Smooth muscle cell (in vitro differentiated cells): ENCODE data around the gene SCNM1. TPM values are rescaled to one million over a fixed set of nuclear protein-coding genes. Genes with fewer than 3 reads are reported as not detected.

Experiments used
- DNase-seq: peaks from one replicate; lab custom pipeline; 2025; ENCODE audit not compliant: unreplicated experiment; lab: John Stamatoyannopoulos, UW
- H2AFZ ChIP-seq: fragments of 200-600 bp; sonication (generic); 2 replicates; pipeline ENCODE4 v1.6.0; 2016; ENCODE audit warnings: antibody characterized with exemption, low read depth, mild to moderate bottlenecking
- H3F3A ChIP-seq: fragments of 200-600 bp; sonication (generic); 2 replicates; pipeline ENCODE4 v1.6.0; 2017; ENCODE audit warnings: antibody characterized with exemption, low read depth
- H3K27ac ChIP-seq: fragments of 200-600 bp; sonication (generic); 2 replicates; pipeline ENCODE4 v1.5.1; 2016; ENCODE audit warnings: low read depth, mild to moderate bottlenecking
- H3K27me3 ChIP-seq: fragments of 200-600 bp; sonication (generic); 2 replicates; pipeline ENCODE4 v1.6.1; 2016; ENCODE audit warnings: low read depth, mild to moderate bottlenecking
- H3K36me3 ChIP-seq: fragments of 200-600 bp; sonication (generic); 2 replicates; pipeline ENCODE4 v1.5.1; 2016; ENCODE audit warnings: low read depth
- H3K4me1 ChIP-seq: fragments of 200-600 bp; sonication (generic); 2 replicates; pipeline ENCODE4 v1.5.1; 2016; ENCODE audit warnings: low read depth
- H3K4me2 ChIP-seq: fragments of 200-600 bp; sonication (generic); 2 replicates; pipeline ENCODE4 v1.6.0; 2016; ENCODE audit warnings: mild to moderate bottlenecking
- H3K4me3 ChIP-seq: fragments of 200-600 bp; sonication (generic); 2 replicates; pipeline ENCODE4 v1.5.1; 2016; ENCODE audit warnings: mild to moderate bottlenecking
- H3K79me2 ChIP-seq: fragments of 200-600 bp; sonication (generic); 2 replicates; pipeline ENCODE4 v1.6.0; 2016; ENCODE audit warnings: low read depth, mild to moderate bottlenecking
- H3K9ac ChIP-seq: fragments of 200-600 bp; sonication (generic); 2 replicates; pipeline ENCODE4 v1.6.0; 2016; ENCODE audit warnings: low read depth
- H3K9me3 ChIP-seq: fragments of 200-600 bp; sonication (generic); replicated peaks from 2 replicates; pipeline ENCODE4 v1.5.1; 2016; ENCODE audit warnings: low read depth
- H4K20me1 ChIP-seq: fragments of 200-600 bp; sonication (generic); 2 replicates; pipeline ENCODE4 v1.6.0; 2016; ENCODE audit warnings: low read depth
- CTCF ChIP-seq: fragments of 200-600 bp; sonication (generic); IDR thresholded peaks from 2 replicates; pipeline ENCODE4 v1.5.1; 2017; ENCODE audit warnings: borderline replicate concordance, mild to moderate bottlenecking, antibody characterized with exemption; ENCODE audit not compliant: insufficient read depth, poor library complexity, severe bottlenecking
- WGBS: methylation state at CpG from one replicate; pipeline ENCODE4 v1.1.7; 2016; ENCODE audit warnings: low lambda C conversion rate; 5-methylcytosine and 5-hydroxymethylcytosine counted together
- polyA plus RNA-seq: library from polyadenylated mRNA; unstranded; fragments of >200 nt; fragmentation: Nextera tagmentation; extraction: Ambion mirVana; gene quantifications from 2 replicates; pipeline ENCODE4 v1.2.1, GENCODE V29; 2016
- total RNA-seq: library from RNA; depleted of rRNA; stranded (reverse); fragments of >200 nt; gene quantifications from 2 replicates; pipeline ENCODE4 v1.2.3, GENCODE V29; 2014

The SCNM1 gene
- total and polyA plus RNA-seq, 2 experiments from 2014 or later = 49.7 to 94.8 TPM

GRCh38 chr1:151143057-151143435, 22.9 kb upstream of the SCNM1 start:
- Histone ChIP-seq H3K9ac (no peak overlapping the region), H3K27ac (no peak overlapping the region), H3K36me3 (no peaks in the 10 kb centered on the region), H3K79me2 (no peaks in the 10 kb centered on the region), H3K4me1 (peaks cover 17% of the 10 kb centered on the region), H4K20me1 (no peaks in the 10 kb centered on the region), H2AFZ (no peak overlapping the region), H3K4me3 (no peak overlapping the region), H3K27me3 (no peaks in the 10 kb centered on the region), H3K9me3 (no peaks in the 10 kb centered on the region), H3K4me2 (no peak overlapping the region), H3F3A (peaks cover 8% of the 10 kb centered on the region)
- TF ChIP-seq CTCF = no peak
- DNase-seq = no peak
- 79% methylated on average over 7 of the region's 7 CpGs for WGBS

GRCh38 chr1:151143986-151144385, 22.0 kb upstream of the SCNM1 start:
- H4K20me1 ChIP-seq = no peaks in the 10 kb centered on the region
- H3F3A ChIP-seq = peaks cover 8% of the 10 kb centered on the region
- H3K9me3 ChIP-seq = no peaks in the 10 kb centered on the region
- no peak for TF ChIP-seq CTCF
- no peaks in the 10 kb centered on the region for H3K79me2 ChIP-seq
- H3K4me2 ChIP-seq = no peak overlapping the region
- H3K9ac ChIP-seq = no peak overlapping the region
- whole genome bisulfite sequencing = 50% methylated on average over 5 of the region's 5 CpGs
- H3K4me3 ChIP-seq = no peak overlapping the region
- no peaks in the 10 kb centered on the region for H3K36me3 ChIP-seq
- H3K4me1 ChIP-seq = peaks cover 17% of the 10 kb centered on the region
- no peak overlapping the region for H3K27ac ChIP-seq
- DNase-seq = no peak
- no peaks in the 10 kb centered on the region for H3K27me3 ChIP-seq
- H2AFZ ChIP-seq = no peak overlapping the region

- WGBS = 66% methylated on average over 7 of the region's 7 CpGs
Observed at GRCh38 chr1:151144474-151145303, 21.3 kb upstream of the SCNM1 start.

More at GRCh38 chr1:151144474-151145303, 21.3 kb upstream of the SCNM1 start:
- H3K27ac ChIP-seq = no peak overlapping the region
- peak overlapping the region; percentile 96 for H3K4me2 ChIP-seq
- TF ChIP-seq CTCF = no peak
- H2AFZ ChIP-seq = no peak overlapping the region
- no peak for DNase-seq
- H3F3A ChIP-seq = peaks cover 8% of the 10 kb centered on the region
- no peaks in the 10 kb centered on the region for H3K27me3 ChIP-seq
- peak overlapping the region; percentile 78 for H3K4me3 ChIP-seq
- no peaks in the 10 kb centered on the region for H3K9me3 ChIP-seq
- H3K79me2 ChIP-seq = no peaks in the 10 kb centered on the region
- no peak overlapping the region for H3K9ac ChIP-seq
- no peaks in the 10 kb centered on the region for H3K36me3 ChIP-seq
- H3K4me1 ChIP-seq = peaks cover 17% of the 10 kb centered on the region
- no peaks in the 10 kb centered on the region for H4K20me1 ChIP-seq
